Uterus (tissue), 2 donors: Measurements from ENCODE around the gene KLF7.

Experiments
- POLR2A ChIP-seq, 2 donors: fragments of 450-650 bp; IDR thresholded peaks; one replicate each; pipeline ENCODE4 v1.6.1; 2016; ENCODE audit warnings: antibody characterized with exemption in 2 of 2, mild to moderate bottlenecking in 1 of 2, moderate library complexity in 1 of 2
- TF ChIP-seq, protein P1 (sequence below), 4 experiments: fragments of 200-600 bp in 2 of 4; fragments of 450-650 bp in 2 of 4; sonication (generic) in 2 of 4; IDR thresholded peaks; one replicate each; pipeline ENCODE4 v1.5.1; 2016 to 2019; ENCODE audit warnings: antibody characterized with exemption in 4 of 4, mild to moderate bottlenecking in 2 of 4, moderate library complexity in 1 of 4

DNA sequence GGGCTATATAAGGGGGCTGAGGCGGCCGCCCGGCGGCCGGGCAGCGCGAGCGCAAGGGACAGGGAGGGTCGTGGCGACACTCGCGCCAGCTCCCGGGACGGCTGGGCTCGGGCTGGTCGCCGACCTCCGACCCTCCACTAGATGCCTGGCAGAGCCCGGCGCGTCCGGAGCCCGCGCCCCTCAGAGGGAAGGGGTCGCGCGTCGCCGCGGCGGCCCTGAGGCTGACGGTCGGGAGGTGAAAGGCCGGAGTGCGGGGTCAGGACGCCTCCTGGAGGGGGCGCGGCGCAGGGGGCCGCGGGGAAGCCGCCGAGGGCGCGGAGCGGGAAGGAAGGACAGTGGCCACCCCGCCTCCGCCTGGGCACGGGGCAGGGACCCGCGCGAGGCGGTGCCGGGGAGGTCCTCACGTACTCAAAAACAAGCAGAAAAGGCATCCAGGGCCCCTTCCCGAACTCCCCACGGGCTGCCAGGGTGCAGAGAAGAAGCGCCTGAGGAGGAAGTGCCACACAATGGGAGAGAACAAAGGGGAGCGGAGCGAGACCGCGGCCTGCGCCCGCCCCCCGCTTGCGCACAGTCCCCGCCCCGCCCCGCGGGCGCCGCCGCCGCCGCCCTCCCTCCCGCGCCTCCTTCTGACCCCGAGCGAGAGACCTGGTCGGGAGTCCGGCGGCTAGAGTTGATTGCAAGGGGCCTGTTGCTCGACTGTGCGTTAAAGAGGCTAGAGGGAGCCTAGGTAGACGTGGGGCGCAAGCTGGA is 776 bp upstream of the KLF7 start:
- TF ChIP-seq, protein P1, sequence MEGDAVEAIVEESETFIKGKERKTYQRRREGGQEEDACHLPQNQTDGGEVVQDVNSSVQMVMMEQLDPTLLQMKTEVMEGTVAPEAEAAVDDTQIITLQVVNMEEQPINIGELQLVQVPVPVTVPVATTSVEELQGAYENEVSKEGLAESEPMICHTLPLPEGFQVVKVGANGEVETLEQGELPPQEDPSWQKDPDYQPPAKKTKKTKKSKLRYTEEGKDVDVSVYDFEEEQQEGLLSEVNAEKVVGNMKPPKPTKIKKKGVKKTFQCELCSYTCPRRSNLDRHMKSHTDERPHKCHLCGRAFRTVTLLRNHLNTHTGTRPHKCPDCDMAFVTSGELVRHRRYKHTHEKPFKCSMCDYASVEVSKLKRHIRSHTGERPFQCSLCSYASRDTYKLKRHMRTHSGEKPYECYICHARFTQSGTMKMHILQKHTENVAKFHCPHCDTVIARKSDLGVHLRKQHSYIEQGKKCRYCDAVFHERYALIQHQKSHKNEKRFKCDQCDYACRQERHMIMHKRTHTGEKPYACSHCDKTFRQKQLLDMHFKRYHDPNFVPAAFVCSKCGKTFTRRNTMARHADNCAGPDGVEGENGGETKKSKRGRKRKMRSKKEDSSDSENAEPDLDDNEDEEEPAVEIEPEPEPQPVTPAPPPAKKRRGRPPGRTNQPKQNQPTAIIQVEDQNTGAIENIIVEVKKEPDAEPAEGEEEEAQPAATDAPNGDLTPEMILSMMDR (IDR thresholded peaks at IDR 0.05) = peak in 3 of 4 experiments; percentile 32 to 58 (median 32)
- peak; percentile 96 to 97 for TF ChIP-seq POLR2A (IDR thresholded peaks at IDR 0.05)
